OCI-LY7 (cell line): ENCODE results near the gene USP32.

ENCODE experiments used
- EZH2phosphoT487 ChIP-seq: fragments of 200-600 bp; sonication (generic); IDR thresholded peaks from 2 replicates; pipeline ENCODE4 v1.6.1; 2018; ENCODE audit warnings: low read depth, borderline replicate concordance, mild to moderate bottlenecking, mixed run types, antibody characterized with exemption, low read length, moderate library complexity, mixed read lengths
- TF ChIP-seq, protein P1 (sequence below): fragments of 200-600 bp; sonication (generic); conservative IDR thresholded peaks from 2 replicates; pipeline ENCODE4 v1.5.1; 2014; ENCODE audit warnings: mild to moderate bottlenecking, antibody characterized with exemption, low read length, moderate library complexity, mixed read lengths

- TF ChIP-seq, protein P1, sequence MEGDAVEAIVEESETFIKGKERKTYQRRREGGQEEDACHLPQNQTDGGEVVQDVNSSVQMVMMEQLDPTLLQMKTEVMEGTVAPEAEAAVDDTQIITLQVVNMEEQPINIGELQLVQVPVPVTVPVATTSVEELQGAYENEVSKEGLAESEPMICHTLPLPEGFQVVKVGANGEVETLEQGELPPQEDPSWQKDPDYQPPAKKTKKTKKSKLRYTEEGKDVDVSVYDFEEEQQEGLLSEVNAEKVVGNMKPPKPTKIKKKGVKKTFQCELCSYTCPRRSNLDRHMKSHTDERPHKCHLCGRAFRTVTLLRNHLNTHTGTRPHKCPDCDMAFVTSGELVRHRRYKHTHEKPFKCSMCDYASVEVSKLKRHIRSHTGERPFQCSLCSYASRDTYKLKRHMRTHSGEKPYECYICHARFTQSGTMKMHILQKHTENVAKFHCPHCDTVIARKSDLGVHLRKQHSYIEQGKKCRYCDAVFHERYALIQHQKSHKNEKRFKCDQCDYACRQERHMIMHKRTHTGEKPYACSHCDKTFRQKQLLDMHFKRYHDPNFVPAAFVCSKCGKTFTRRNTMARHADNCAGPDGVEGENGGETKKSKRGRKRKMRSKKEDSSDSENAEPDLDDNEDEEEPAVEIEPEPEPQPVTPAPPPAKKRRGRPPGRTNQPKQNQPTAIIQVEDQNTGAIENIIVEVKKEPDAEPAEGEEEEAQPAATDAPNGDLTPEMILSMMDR, result no peak
- TF ChIP-seq EZH2phosphoT487, result no peak
Measured at GRCh38 chr17:60355663-60356594, 36.0 kb downstream of the USP32 start.
